HS-27A (cell line): Measurements from ENCODE around the gene SERPINA4.
"Not testable (repeated sequence)": the region's sequence is repeated elsewhere in the genome, so short reads cannot be mapped to it uniquely, and the experiment has no call there.

Source experiments
- DNase-seq: peaks from one replicate; pipeline ENCODE4 v3.0.0-alpha.2; 2012; ENCODE audit warnings: low read depth, missing footprints

The SERPINA4 gene

GRCh38 chr14:94569381-94570001 lies 8.2 kb downstream of the SERPINA4 start:
- DNase-seq, result no peak

GRCh38 chr14:94570002-94570400 lies 8.8 kb downstream of the SERPINA4 start:
- DNase-seq, result no peak

GRCh38 chr14:94570440-94570839 lies 9.2 kb downstream of the SERPINA4 start:
- DNase-seq, result no peak

- no peak for DNase-seq
These were observed 10.2 kb downstream of the SERPINA4 start for GRCh38 chr14:94571395-94571794.

GRCh38 chr14:94571950-94572349 lies 10.7 kb downstream of the SERPINA4 start:
- no peak for DNase-seq

- no peak for DNase-seq
These were observed 11.5 kb downstream of the SERPINA4 start for GRCh38 chr14:94572637-94573303.

- DNase-seq, result no peak
These were observed 12.4 kb downstream of the SERPINA4 start for GRCh38 chr14:94573475-94574277.

GRCh38 chr14:94574336-94574735 lies 13.1 kb downstream of the SERPINA4 start:
- no peak for DNase-seq

- no peak for DNase-seq
These were observed 14.7 kb downstream of the SERPINA4 start for GRCh38 chr14:94575730-94576585.

- not testable (repeated sequence) for DNase-seq
These were observed 16.2 kb downstream of the SERPINA4 start for GRCh38 chr14:94577472-94577871.

GRCh38 chr14:94578712-94579111 lies 17.5 kb downstream of the SERPINA4 start:
- no peak for DNase-seq

GRCh38 chr14:94581127-94581999 lies 20.1 kb downstream of the SERPINA4 start, which contains the start of gene SERPINA5:
SERPINA5 (plus strand) TSS chr14:94581426; CDS start chr14:94587363, 5,937 bp downstream.
- DNase-seq, result no peak

GRCh38 chr14:94582199-94582750 lies 21.0 kb downstream of the SERPINA4 start:
- no peak for DNase-seq

GRCh38 chr14:94582851-94583250 lies 21.6 kb downstream of the SERPINA4 start:
- DNase-seq, result no peak

- no peak for DNase-seq
These were observed 22.3 kb downstream of the SERPINA4 start for GRCh38 chr14:94583557-94583956.

GRCh38 chr14:94584591-94585280 lies 23.5 kb downstream of the SERPINA4 start:
- DNase-seq, result no peak

- DNase-seq, result no peak
These were observed 25.4 kb downstream of the SERPINA4 start for GRCh38 chr14:94586635-94587034.

- no peak for DNase-seq
These were observed 27.1 kb downstream of the SERPINA4 start for GRCh38 chr14:94588311-94588710.

- DNase-seq, result no peak
These were observed 29.8 kb downstream of the SERPINA4 start for GRCh38 chr14:94591073-94591472.

GRCh38 chr14:94591871-94592270 lies 30.6 kb downstream of the SERPINA4 start:
- no peak for DNase-seq
